Fibroblast of pulmonary artery (primary cell): Measurements from ENCODE around the gene TTC29.

Experiments used
- DNase-seq: peaks from one replicate; pipeline ENCODE4 v3.0.0-alpha.2; 2010; ENCODE audit warnings: low read depth
- H3K4me3 ChIP-seq: replicated peaks from 2 replicates; pipeline ENCODE4 v1.5.1; 2011; ENCODE audit warnings: low read depth, mild to moderate bottlenecking, control low read depth, low read length, moderate library complexity
- TF ChIP-seq, protein P1 (sequence below): IDR thresholded peaks from 2 replicates; pipeline ENCODE4 v1.5.1; 2011; ENCODE audit warnings: mild to moderate bottlenecking, control low read depth, low read length, inconsistent platforms; ENCODE audit errors: missing control alignments

The TTC29 gene, protein sequence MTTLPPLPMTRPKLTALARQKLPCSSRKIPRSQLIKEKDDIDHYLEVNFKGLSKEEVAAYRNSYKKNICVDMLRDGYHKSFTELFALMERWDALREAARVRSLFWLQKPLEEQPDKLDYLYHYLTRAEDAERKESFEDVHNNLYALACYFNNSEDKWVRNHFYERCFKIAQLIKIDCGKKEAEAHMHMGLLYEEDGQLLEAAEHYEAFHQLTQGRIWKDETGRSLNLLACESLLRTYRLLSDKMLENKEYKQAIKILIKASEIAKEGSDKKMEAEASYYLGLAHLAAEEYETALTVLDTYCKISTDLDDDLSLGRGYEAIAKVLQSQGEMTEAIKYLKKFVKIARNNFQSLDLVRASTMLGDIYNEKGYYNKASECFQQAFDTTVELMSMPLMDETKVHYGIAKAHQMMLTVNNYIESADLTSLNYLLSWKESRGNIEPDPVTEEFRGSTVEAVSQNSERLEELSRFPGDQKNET

DNA sequence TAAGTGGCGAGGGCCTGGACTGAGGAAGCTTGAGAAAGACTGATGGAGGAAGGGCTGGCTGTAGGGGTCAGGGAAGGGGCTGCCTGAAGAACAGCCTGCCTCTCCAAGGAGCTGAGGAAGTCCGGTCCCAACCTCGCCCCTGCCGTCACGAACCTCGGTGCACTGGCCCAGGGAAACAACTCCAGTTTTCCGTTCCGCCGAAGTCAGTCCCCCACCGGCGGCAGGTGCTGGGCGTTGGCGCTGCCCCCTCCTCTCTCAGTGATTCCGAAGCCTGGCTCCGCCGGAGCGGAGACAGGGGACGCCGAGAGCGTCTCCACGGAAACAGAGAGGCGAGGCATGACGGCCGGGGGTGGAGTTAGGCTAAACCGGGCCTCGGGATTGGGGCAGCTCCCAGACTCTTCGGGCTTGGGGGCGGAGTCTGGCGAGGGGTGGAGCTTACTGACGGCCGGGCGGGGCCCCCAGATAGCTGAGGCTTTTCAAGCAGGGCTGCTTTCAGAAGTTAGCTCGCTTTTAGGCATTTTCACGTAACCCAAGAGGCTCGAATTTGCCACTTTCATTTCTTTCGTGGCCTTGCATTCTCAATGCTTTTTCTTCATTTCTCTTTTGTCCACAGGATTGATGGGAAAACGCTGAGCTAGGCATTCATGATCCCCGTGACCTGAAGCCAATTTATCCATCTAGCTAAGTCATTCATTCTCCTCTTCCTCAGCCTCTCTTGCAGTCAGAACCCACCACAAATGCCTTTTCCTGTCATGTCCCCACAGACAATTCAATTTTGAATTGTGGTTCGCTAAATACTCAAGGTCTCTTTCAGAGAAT, at the start of gene TTC29:
TSS of gene TTC29 (minus strand) at position 309 of the 819 bp plus-strand sequence. CDS start 5,969 bp downstream, outside the sequence.
- peak; percentile 82 for DNase-seq
- TF ChIP-seq, protein P1, sequence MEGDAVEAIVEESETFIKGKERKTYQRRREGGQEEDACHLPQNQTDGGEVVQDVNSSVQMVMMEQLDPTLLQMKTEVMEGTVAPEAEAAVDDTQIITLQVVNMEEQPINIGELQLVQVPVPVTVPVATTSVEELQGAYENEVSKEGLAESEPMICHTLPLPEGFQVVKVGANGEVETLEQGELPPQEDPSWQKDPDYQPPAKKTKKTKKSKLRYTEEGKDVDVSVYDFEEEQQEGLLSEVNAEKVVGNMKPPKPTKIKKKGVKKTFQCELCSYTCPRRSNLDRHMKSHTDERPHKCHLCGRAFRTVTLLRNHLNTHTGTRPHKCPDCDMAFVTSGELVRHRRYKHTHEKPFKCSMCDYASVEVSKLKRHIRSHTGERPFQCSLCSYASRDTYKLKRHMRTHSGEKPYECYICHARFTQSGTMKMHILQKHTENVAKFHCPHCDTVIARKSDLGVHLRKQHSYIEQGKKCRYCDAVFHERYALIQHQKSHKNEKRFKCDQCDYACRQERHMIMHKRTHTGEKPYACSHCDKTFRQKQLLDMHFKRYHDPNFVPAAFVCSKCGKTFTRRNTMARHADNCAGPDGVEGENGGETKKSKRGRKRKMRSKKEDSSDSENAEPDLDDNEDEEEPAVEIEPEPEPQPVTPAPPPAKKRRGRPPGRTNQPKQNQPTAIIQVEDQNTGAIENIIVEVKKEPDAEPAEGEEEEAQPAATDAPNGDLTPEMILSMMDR = no peak
- peak within 1 kb of the TSS; percentile 61 for H3K4me3 ChIP-seq

DNA sequence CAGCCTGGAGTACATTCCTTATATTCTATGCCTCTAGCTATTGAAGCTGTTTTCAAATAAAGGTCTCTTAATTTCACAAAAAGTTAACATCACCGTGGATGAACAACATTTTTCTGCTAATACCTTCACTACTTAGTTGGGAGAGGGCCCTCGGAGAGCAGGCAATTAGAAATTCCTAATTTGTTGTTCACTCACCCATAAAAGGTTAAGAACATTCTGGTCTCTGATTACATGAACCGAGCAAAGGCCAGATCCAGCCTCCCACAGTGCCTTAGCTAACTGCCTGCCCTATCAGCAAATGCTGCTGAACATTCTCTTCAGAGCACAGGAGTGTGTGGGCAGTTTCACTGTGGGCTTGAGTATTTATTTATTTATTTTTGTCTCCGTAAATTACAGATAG, 36.0 kb upstream of the TTC29 start:
- DNase-seq = peak; percentile 17
- no peak overlapping the region for H3K4me3 ChIP-seq
- TF ChIP-seq, protein P1 = no peak

DNA sequence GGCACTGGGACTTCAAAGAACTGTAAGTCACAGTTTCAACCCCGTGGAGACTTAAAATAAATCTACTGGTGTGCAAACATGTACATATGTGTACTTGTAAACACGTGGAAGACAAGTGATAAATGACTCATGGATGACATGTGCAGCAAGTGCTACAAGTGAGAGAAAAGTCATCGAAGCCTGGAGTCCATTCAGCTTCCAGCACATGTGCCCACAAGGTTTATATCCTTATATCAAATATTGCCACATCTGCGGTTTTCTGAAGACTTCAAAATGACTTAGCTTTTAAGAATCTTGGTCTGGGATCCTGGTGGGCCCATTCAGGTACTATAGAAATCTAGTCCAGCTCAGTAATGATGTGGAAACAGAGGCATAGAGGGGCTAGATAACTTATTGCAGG, 33.0 kb upstream of the TTC29 start:
- DNase-seq = no peak
- no peak overlapping the region for H3K4me3 ChIP-seq
- TF ChIP-seq, protein P1 = no peak

DNA sequence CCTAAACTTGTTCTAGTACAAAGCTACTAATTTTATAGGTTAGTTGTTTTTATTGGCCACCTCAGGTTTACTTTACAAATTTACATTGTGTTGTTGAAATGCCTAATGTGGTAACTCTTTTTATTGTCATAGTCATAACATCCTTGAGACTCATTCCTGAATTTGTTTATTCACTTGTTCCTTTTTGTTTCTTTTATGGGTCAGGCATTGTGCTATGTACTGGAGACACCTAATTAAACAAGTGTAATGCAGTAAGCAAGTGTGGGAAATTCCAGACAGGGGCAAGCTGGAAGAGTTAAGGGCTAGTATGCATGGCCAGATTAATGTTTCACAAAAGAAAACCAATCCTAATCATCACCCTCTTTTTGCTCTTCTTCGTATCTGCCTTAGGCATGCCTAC, 30.5 kb upstream of the TTC29 start:
- DNase-seq = no peak
- H3K4me3 ChIP-seq = no peak overlapping the region
- TF ChIP-seq, protein P1 = no peak

DNA sequence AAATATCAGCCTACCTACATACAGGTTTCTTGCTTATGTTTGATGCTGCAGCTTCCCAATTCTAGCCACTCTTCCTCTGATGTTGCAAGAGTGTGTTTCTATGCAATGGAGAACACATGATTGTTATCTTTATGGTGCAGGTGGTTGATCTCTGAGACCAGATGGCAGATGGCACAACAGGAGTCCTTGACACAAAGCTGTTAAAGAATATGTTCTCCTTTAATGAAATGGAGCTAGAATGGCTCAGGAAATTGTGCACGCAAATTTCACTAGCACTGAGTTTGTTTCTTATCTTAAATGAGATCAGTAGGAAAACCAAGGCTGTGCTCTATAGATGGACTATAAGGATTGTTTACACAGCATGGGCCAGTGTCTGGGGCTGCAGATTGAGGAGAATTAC, 29.9 kb upstream of the TTC29 start:
- TF ChIP-seq, protein P1 = no peak
- DNase-seq = no peak
- no peak overlapping the region for H3K4me3 ChIP-seq

DNA sequence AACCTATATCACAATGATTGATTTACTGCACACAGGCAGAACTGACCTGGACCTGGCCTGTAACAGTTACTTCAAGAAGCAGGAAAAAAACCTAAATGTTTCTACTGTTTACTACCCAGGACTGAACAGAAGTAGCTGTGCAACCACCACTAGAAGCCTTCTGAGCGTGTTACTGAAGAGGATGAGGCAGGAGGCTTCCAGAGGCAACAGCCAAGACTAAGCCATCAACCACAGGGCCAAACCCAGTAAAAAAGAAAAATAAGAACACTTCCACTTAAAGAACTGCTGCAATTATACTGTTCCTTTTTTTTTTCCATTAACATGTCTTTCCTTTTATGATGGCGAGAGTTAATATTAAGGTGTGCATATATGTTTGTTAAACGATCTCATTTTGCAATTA, 29.4 kb upstream of the TTC29 start:
- no peak for DNase-seq
- TF ChIP-seq, protein P1 = no peak
- H3K4me3 ChIP-seq = no peak overlapping the region
